Endometrium (tissue), 2 donors: ENCODE measurements around the gene MAGI1.
"Not testable (repeated sequence)": the region's sequence is repeated elsewhere in the genome, so short reads cannot be mapped to it uniquely, and the experiment has no call there.

Experiments used
- FAIRE-seq: peaks from 2 replicates; lab custom pipeline; 2012; peaks lifted over from hg19 to GRCh38; lab: Jason Lieb, UNC
- donor health status: control.
- donor health status: control.

The MAGI1 gene

GRCh38 chr3:65873869-65874268 lies 164.8 kb downstream of the MAGI1 start:
- no peak for FAIRE-seq

GRCh38 chr3:65873028-65873427 lies 165.7 kb downstream of the MAGI1 start:
- no peak for FAIRE-seq

GRCh38 chr3:65871305-65872141 lies 167.2 kb downstream of the MAGI1 start:
- no peak for FAIRE-seq

GRCh38 chr3:65869798-65870197 lies 168.9 kb downstream of the MAGI1 start:
- FAIRE-seq = no peak

DNA sequence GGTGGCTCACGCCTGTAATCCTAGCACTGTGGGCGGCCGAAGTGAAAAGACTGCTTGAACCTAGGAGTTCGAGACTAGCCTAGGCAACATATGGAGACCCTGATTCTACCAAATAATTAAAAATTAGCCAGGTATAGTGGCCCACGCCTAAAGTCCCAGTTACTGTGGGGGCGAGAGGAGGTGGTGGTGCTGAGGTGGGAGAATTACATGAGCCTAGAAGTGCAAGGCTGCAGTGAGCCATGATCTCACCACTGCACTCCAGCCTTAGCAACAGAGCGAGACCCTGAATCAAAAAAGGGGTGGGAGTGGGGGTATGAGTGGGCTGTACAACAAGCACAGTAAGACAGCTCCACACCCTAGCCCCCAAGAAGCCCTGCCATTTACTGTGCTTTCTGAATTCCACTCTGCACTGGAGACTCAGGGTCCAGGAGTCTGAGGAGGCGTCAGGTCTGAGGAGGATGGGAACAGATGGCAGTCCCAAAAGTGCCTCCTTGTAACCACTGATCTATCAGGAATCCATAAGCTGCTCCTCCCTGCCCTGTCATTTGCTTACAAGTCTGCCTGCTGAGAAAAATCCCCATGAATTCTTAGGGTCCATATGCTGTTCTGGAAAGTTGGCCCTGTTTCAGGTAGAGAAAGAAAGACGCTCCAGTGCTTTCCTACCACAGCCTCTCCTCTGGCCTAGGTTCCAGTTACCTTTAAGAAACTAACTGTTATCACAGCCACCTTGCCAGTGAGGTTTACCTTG lies 171.1 kb downstream of the MAGI1 start:
- FAIRE-seq = no peak

GRCh38 chr3:65864357-65864904 lies 174.3 kb downstream of the MAGI1 start:
- FAIRE-seq = no peak

DNA sequence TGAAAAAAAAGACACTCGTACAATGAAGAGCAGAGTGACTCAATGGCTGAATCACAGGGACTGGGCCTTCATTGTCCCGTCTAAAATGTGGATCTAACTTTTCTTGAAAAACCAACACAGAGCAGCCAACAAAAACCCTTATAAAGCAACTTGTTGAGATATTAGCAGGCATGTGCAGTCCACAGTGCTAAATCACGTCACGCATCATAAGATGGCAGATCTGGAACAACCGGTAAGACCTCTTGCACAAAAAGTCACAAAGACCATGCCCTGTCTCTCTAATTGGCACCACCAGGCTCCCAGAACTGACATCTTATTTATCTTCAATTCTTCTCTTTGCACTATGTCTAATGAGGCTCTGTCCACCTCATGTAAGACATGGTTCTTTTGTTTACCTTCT lies 177.0 kb downstream of the MAGI1 start:
- FAIRE-seq = no peak

DNA sequence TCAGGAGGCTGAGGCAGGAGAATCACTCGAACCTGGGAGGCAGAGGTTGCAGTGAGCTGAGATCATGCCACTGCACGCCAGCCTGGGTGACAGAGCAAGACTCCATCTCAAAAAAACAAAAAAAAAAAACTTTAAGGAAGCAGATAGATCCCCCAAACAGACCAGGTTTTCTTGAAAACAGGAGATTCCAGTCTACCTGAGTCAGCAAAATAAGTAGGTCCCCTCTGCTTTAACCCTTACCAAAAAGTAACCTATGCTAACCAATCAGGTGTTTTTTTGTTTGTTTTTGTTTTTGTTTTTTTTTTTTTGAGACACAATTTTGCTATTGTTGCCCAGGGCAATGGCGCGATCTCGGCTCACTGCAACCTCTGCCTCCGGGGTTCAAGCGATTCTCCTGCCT lies 179.1 kb downstream of the MAGI1 start:
- FAIRE-seq = not testable (repeated sequence)

DNA sequence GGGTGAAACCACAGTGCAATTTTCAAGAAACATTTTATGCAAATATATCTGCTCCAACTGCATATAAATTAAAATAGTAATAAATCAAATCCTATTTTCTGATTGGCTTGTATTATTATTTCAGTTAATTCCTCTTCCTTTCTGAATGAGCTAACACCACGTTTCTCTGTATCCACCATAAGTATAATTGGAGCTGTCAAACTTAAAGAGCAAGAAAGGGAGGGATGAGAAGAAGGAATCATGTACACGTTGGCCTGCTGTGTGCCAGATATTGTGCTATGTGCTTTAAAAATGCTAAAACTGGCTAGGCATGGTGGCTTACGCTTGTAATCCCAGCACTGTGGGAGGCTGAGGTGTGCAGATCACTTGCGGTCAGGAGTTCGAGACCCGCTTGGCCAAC lies 180.0 kb downstream of the MAGI1 start:
- no peak for FAIRE-seq

DNA sequence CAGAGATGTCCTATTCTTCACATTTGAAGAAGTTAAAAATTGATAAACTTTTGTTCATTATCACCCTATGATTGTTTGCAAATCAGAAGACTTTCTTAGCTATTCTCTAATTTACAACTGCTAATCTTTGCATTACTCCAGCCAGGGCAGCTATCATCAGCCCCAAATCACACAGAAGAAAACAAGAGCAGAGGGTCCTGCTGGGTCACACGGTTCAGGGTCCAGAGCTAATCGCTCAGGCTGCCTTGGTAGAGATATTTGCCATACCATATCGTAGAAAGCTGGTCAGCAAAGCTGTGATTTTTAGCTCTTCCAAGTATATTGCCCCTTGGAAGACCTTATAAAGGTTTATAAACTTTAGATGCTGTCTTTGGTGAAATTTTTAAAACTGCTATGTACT lies 181.4 kb downstream of the MAGI1 start:
- FAIRE-seq = no peak

GRCh38 chr3:65856907-65857306 lies 181.8 kb downstream of the MAGI1 start:
- no peak for FAIRE-seq

DNA sequence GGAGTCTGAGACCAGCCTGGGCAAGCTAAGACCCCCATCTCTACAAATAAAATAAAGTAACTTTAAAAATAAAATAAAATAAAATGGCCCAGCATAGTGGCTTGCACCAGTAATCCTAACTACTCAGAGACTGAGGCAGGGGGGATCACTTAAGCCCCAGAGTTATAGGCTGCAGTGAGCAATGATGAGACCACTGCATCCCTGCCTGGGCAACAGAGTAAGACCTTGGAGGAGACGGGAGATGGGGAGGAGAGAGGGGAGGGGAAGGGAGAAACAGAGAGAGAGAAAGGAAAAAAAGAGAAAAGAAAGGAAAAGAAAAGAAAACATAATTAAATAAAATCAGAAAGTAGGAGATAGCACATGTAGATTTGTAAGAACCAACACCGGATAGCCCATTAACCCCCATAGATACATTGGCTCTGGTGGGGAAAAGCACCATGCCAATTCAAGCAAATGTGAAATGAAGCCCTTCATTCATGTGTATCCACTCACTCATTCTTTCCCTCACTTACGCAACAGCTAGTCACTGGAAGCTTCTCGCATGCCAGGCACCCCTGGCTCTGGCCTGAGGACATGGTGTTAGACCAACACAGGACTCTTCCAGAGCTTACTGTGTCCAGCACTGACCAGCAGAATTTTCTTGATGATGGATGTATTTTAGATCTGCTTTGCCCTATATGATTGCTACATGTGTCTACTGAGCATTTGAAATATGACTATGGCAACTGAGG lies 183.2 kb downstream of the MAGI1 start:
- FAIRE-seq = no peak

DNA sequence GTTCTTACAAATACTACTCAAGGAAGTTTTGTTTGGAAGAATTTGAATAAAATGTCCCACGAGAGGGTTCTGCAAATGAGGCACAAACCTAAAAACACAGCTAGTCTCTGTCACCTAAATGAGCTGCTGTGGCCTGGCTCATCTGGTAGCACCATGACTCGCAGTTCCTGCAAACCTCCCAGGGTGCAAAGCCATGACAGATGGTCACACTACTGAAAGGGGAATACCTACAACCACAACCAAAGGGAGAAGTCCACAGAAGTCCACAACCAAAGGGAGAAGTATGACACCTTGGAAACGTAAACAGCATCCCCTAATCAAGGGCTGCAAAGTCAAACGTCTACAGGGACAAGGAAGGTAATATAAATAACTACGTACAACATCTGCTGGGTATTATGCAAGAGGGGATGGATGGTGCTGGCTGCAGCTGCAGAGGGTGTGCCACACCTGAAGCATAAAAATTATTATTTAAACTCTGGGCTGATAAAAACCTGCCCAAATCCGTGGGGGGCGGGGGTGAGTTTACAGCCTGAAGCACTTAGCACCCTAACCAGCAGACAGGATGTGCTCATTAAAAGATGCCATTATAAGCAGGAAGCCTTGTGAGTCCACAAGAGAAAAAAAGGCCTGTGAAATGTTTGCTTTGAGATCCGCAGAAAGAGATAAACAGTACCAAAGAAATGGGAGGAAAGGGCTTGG lies 184.0 kb downstream of the MAGI1 start:
- FAIRE-seq = no peak

DNA sequence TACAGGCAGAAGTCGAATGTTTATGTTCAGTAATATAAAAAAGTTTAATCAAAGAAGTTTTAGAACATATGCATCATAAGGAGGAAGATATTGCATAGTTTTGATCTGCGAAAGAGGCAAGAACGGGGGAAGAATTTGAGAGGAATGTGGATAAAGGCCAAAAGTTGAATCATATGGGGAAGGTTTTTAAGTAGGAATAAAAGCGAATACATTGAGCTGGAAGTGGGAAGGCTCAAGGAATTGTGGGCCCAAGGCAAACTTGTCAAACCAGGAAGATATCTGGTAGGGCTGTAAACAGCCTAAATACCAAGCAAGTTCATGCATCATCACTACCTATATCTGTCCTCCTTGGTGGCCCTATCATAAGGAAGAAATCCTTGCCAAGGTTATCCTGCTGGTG lies 186.9 kb downstream of the MAGI1 start:
- FAIRE-seq = no peak

GRCh38 chr3:65850261-65850660 lies 188.5 kb downstream of the MAGI1 start:
- FAIRE-seq = no peak

GRCh38 chr3:65848024-65848423 lies 190.7 kb downstream of the MAGI1 start:
- no peak for FAIRE-seq

DNA sequence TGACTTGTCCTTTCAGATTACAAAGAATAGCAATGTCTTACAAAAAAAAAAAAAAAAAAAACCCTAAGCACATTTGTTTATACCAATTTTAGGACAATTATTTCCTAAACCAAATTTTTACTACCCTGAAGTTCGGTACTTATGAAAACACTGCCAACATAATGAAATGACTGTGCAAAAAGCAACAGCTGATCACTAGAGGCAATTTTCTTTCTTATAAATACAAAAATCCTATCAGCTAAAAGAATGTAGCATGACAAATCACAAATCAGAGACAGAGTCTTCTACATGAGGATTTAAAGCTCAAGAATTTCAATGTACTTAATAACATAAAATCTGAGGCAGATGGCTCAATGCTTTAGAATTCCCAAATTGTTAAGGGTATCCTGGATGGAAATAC lies 191.8 kb downstream of the MAGI1 start:
- FAIRE-seq = no peak

DNA sequence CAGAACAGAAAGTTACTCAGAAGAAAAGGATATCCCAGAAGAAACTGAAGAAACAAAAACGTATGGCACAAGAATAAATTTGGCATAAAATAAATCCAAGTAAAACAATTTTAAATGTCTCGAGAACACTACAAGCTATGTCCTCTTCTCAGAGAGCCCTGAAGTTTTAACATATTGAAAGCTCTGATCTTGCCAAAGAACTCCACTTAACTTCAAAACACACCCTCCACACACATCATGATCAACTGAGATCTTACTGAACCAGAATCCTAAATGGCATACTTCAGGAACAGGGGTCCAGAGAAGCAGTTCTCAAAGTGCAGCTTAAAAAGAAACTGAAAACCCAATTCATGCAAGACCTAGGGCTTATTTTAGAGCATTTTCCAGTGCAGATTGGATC lies 194.3 kb downstream of the MAGI1 start:
- FAIRE-seq = no peak

- no peak for FAIRE-seq
These were observed 195.0 kb downstream of the MAGI1 start for GRCh38 chr3:65843732-65844131.

DNA sequence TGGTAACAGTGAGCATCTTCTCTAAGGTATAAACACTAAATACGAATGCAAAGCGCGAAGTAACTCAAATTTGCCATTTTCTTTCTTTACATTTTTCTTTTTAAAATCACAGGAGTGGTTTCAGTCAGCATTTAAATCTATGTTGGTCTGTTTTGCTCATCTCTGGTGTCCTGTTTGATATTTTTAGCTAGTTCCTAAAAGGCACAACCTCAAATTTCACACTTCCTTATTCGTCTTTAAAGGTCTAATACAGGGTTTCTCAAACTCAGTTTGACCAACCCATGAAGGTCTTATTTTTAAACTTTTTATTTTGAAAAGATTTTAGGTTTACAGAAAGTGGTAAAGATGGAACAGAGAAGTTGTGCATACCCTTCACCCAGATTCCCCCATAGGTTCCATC lies 201.1 kb downstream of the MAGI1 start:
- FAIRE-seq = no peak

DNA sequence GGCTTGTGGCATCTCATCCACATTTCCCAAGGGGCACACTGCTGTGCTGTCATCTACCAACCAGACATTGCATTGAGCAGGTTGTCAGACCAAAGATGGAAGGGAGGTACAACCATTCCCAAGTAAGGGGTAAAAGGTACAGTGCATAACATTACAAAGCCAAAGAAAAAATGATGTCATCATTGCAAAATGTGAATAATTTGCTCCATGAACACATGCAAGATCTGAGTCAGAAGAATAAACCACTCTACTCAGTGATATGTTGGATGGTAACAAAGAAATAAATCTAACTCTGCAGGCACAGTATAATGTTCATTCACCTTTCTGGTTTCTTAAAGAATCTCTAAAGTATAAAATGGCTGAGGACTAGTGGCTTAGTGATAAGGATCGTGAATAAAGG lies 202.7 kb downstream of the MAGI1 start:
- FAIRE-seq = no peak
